GM21529 (cell line): ENCODE measurements around the gene SLC41A3.
"Not testable (repeated sequence)": the region's sequence is repeated elsewhere in the genome, so short reads cannot be mapped to it uniquely, and the experiment has no call there.

Experiments used
- ATAC-seq: cut with Tn5 transposase; IDR thresholded peaks from one replicate; pipeline ENCODE4 v1.9.1; 2021; ENCODE audit not compliant: unreplicated experiment

SLC41A3 gene

DNA sequence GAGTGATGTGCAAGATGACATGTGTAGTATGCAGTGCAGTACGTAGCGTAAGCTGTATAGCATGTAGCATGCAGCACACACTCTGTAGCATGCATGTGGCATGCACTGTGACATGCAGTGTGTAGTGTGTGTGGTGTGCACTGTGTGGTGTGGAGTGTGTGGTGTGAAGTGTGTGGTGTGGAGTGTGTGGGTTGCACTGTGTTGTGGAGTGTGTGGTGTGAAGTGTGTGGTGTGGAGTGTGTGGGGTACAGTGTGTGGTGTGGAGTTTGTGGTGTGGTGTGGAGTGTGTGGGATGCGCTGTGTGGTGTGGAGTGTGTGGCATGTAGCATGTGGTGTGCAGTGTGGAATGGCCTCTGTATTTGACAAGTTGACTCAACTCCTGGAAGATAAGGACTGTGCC, 75.7 kb downstream of the SLC41A3 start:
- ATAC-seq, result no peak

DNA sequence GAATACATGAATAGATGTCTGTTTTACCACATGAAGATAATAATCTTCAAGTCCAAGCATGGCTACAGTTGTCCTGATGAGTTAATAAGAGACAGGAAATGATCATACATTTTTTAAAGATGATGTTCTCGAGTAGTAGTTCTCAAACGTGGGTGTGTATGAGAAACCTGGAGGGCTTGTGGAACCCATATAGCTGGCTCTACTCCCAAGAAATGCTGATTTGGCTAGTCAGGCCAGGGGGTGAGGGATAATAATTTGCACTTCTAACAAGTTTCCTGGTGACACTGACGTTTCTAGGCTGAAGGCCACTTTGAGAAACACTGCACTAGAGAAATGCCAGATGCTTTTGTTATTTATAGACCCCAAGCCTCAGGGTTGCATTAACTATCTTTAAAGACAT, 78.0 kb downstream of the SLC41A3 start:
- ATAC-seq, result no peak

DNA sequence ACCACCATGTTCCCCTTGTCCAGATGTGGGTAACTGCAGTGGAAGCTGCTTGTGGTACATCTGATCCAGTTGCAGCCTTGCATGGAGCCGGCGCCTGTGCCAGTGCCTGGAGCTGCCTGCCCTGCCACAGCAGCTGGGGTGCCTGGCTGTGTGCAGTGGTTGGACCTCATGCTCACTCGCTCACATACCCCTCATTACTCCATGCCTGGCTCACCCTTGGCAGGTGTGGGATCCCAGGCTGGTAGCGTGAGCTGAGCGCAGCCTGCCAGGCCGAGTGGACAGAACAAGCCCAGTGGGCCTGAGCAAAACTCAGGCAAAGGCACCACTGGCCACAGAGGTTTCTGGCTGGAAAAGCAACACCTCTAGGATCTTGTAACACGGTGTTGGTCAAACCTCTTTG, 79.2 kb downstream of the SLC41A3 start:
- no peak for ATAC-seq

DNA sequence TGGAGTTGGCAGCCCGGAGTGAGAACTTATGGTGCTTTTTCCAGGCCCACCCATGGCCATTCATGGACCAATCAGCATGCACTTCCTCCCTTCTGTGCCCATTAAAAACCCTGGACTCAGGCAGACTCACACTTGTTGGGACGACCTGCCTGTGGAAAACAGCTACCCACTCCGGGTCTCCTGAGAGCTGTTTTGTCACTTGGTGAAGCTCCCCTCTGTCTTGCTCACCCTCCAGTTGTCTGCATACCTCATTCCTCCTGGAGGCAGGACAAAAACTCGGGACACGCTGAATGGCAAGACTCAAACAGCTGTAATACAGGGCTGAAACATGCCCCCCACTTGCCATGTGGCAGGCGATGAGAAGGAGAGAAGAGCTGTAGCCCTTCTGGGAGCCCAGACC, 79.7 kb downstream of the SLC41A3 start:
- no peak for ATAC-seq

DNA sequence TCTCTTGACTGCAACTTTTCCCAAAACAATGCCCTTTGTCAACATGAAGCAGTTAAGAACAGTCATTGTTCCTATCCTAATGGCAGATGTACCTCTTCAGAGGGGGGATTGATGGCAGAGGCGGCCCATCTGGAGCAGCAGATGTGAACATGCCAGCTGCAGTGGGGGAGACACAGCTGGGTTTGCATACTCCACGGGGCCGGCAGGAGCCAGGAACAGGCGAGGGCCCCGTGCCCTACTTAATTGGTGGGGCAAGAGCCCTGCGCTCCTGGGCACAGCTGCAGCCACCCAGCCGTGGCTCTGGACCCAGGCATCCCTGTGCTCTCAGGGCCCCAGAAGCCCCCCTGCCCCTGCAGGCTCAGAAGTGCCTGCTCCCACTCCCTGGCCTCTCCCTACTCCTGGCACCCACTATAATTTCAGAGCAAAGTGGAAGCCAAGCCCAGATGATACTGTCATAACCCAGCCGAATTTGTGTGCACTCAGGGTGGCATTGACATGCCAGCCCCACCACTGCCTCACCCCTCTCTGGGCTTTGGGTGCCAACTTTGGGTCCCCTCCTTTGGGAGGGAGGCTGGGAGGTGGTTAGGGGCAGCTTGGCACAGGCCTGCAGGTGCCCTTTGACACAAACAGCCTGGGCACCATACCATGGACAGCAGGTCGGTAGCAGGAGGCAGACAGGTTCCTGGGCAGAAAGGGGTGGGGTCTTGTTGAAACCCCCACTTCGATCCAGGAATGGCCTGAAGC, 80.3 kb downstream of the SLC41A3 start:
- ATAC-seq, result no peak

DNA sequence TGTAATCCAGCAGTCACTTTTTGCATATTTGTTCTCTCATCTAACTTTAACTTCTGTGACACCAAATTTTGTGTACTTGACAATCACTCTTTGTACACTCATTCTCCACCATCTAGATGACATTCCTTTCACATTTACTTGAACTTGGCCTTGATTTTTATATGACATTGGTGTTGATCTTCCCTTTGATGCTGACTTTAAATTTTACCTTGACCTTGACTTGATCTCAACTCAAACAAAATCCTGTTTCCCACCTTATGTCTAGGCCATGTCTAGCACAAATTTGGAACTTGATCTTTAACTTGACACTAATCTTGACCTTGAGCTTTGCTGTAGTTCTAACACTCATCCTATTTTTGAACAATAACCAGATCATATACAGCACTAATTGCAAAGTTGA, 81.7 kb downstream of the SLC41A3 start:
- ATAC-seq, result no peak

DNA sequence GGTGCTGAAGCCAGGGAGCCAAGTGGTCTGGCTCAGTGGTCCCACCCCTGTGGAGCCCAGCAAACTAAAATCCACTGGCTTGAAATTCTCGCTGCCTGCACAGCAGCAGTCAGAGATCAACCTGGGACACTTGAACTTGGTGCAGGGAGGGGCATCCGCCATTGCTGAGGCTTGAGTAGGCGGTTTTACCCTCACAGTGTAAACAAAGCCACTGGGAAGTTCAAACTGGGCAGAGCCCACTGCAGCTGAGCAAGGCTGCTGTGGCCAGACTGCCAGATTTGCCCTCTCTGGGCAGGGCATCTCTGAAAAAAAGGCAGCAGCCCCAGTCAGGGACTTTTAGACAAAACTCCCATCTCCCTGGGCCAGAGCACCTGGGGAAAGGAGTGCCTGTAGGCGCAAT, 87.2 kb downstream of the SLC41A3 start:
- ATAC-seq, result not testable (repeated sequence)

DNA sequence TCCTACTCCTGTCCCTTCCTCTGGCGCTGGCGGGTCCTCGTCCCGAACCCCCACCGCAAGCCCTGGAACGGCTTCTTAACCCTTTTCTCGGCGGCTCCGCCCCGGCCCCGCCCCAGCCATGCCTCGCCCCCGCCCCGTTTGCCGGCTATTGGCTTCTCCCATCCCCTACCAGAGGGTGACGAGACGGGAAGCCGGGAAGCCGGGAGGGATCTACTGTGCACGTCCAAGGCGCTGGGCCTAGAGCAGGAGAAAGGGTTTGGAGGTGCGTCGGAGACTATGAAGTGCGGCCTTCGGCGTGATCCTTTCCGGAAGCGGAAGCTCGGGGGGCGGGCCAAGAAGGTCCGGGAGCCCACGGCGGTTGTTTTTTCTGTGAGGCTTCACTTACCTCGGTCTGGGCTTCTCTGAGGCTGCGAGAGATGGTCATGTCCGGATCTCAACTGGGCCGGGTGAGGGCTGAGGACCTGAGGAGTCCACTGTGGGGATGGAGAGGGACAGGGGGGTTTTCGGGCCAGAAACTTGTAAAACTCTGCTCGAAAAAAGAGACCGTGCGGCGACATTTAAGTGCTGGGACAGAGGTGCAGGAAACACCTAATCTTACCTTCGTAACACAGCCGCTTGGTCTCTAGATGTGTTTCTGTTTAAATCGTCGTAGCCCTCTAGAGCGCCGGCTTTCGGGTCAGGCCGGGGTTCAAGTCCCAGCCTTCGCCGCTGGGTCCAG, 93.5 kb downstream of the SLC41A3 start:
- peak; percentile 84 for ATAC-seq

DNA sequence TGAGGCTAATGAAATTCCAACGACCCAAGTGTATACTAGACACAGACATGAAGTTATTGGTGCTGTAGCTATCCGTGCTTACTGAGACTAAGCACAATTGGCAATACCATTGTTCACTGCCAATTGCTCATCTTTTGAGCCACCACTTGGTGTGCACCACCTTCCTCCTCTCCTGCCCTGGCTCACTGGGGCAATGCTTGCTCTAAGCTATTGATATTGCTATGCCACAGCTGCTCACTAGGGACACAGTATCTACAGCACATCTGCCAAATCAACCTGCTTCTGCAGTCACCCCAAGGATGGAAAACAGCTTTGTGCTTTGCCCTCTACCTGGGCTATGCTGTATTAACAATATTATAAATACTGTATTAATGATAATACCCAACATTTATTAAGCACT, 99.0 kb downstream of the SLC41A3 start:
- not testable (repeated sequence) for ATAC-seq

DNA sequence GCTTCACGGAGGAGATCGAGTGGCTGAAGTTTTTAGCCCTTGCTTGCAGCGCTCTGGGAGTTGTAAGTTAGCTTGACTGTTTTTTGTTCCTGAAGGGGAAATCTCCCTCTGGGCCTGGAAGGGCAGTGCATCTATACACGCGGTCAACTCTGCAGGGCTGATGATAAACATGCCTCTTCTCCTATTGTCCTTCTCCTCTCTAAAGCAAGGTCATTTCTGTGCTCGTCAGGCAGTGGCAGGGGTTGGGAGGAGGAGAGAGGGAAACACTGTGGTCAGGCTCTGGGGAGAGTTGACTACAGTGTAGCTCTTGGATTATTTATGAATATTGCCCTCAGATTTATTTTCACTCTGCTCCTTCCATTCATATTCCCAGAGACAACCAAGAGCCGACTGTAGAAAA, 106.8 kb downstream of the SLC41A3 start:
- ATAC-seq, result not testable (repeated sequence)

DNA sequence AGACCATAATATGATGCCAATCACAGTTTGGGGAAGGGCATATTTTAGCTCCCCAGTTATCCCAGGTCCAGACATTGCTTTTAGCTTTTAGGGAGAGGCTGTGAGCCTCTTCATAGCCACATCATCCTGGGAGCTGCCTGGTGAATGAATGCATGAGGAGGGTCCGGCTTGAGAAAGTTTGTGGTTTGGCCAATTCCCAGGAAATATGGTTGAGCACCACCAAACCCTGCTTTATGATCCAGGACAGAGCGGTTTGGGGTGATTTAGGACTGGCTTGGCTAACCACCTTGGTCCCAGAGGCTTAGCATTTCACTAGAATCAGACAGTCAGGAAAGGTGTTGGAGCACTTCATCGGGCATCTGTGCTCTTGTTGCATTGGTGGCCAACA, 107.9 kb downstream of the SLC41A3 start:
- not testable (repeated sequence) for ATAC-seq

DNA sequence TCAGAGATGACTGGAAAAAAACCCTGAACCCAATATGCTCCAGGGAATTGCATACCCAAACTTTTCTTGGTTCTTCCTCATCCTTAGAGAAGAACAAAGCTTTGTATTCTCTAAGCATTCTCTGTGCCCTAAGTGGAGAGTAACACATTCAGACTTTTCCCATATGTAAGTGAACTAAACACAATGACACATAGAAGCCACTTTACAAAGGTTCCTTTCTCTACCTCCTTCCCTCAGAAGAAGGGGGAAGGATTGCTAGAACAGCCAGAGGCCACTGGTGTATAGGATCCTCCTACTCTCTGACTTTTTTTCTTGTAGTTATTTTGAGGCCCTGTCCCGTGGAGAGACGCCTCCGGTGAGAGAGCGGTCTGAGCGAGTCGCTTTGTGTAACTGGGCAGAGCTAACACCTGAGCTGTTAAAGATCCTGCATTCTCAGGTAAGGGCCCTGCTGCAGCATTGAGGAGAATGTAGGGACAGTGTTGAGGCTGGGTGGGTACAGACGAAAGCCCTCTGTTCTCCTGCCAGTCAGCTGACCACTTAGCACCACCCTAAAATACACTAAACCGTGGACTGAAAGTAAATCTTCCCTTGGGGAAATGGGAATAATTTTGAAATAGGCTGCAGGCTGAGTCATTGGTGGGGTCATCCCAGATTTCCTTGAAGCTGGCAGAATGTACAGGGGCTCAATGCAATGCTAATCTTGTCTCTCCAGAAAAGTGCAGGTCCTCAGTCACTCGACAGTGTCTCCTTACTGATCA, 108.5 kb downstream of the SLC41A3 start:
- ATAC-seq, result not testable (repeated sequence)

DNA sequence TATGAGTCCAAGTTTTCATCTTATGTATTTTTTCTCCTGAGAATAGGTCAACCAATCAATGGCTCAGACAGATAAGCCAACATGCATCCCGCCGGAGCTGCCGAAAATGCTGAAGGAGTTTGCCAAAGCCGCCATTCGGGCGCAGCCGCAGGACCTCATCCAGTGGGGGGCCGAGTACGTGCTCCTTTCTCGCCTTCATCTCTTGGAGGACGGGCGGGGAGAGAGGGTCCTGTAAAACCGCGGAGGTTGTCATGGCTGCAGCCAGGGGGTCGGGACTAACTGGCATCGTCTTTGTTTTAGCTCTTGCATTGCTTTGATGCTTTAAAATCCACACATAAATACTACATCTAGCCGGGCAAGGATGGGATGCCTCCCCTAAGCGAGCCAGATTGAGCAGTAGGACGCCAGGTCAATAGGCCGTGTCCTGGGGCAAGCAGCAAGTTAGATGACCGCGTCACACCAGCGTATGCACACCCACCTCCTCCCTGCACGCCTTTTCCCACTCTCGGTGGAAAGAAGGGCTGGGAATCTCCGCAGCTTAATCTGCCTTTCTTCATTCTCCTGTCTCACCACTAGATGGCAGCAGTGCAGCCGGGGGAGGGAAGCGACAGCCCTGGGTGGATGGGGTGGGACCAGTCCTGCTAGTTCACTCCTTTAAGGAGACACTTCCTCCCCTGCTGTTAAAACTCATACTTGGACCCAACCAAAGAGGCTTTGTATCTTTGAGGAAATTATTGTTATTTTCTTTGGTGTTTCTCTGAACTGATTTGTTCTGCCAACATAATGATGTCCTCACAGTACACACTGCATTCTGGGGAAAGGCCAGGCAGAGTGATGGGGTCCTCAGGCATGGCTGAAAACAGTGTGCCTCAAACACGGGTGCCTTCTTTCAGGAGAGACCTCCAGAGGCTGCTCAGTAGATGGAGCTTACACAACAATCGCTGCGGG, 111.7 kb downstream of the SLC41A3 start:
- ATAC-seq, result peak; percentile 67

DNA sequence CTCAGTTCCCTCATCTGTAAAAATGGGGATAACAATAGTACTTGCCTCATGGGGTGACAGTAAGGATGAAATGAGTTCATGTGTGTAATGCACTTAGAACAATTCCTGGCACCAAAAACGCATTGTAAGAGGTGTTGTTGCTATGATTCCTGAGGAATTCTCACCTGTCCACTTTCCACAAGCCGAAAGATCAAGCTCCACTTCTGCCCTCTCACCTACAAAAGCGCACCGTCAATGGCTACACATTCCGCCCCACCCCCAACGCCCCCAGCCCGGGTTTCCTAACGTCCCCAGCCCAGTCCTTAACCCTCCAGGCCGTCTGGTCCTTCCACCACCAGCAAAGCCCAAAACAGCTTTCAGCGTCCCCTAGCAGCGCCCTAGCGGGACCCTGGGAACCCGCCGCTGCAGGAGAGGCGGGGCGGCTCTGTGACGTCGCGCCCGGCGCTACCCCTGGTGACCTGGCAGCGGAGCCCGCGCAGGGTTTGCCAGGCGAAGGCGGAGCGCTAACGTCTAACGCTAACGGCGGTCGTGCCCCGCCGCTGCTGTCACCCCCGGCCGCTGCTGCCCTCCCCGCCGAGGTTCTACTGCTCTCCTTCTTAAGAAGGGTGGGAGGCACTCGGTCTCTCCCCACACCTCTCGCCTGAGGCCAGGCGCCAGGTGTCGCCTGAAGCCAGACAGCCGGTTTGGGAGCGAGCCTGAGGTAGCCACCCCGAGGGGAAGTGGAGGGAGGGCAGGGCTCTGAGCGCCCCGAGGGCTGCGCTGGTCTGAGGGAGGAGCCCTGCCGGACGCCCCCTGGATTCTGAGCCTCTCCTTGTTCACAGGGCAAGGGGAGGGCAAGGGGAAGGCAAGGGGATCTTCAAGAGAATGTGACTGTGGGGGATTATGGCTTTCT, 115.0 kb downstream of the SLC41A3 start, which contains the start of gene ROPN1B:
Gene ROPN1B, plus strand, starts transcription at position 478 of the 892 bp plus-strand sequence. CDS start 2,877 bp downstream, outside the sequence.
- not testable (repeated sequence) for ATAC-seq

DNA sequence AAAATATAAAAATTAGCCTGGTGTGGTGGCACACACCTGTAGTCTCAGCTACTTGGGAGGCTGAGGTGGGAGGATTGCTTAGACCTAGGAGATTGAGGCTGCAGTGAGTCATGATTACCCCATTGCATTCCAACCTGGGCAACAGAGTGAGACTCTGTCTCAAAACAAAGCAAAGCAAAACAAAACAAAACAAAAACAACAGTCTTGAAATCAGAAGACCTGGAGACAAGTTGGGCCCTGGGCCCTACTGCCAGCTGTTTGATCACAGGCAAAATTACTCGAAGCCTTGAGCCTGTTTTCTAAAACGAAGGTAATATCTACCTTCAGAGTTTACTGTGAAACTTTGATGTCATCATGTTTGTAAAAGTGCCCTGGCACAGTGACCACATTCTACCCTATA, 115.8 kb downstream of the SLC41A3 start:
- not testable (repeated sequence) for ATAC-seq

DNA sequence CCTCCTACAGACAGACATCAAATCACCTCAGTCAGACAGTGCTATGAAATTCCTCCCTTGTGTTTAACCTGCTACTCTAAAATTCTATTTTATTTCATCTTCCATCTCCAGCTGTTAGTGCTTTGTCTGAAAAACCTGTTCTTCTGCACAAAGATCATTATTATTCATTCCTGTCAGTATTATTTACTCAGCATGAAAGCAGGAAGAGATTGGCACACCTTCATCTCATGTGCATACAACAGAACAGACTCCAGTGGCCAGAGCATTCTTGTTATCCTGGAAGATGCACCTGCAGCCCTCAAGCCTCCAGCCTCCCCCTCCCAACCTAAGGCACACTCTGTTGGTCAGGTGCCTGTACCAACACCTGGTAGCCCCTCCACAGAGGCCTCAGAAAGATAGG, 116.8 kb downstream of the SLC41A3 start:
- ATAC-seq, result no peak

DNA sequence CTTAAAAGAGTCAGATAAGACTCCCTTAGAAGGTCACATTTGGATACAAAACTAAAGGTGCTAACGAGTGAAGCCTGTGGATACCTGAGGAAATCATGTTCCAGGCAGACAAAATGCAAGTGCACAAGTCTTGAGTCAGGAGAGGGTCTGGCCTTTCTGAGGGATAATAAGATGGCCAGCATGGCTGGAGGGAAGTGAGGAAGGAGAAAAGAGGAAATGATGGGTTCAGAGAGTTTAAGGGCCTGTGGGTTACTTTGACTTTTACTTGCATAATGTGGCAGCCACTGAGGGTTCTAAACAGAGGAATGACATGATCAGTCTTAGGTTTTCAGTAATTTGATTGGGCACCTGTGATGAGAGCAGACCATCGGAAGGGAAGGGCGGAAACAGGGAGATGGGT, 118.4 kb downstream of the SLC41A3 start:
- ATAC-seq, result no peak

DNA sequence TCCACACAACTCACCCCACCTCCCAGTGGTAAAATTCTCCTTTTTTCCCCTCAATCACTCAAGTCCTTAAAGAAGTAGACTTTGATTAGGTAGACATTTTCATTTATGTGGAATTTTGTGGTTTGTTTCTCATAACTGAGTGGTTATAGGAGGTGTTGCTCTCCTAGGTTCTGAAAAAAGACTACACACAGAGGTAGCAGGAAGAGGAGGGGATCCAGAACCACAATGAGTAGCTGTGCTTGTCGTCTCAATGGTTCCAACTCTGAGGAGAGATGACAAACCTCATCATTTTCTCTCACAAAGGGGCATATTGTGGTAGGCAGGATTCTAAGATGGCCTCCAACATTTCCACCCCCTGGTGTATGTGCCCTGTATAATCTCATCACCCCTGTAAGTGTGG, 120.1 kb downstream of the SLC41A3 start:
- not testable (repeated sequence) for ATAC-seq

DNA sequence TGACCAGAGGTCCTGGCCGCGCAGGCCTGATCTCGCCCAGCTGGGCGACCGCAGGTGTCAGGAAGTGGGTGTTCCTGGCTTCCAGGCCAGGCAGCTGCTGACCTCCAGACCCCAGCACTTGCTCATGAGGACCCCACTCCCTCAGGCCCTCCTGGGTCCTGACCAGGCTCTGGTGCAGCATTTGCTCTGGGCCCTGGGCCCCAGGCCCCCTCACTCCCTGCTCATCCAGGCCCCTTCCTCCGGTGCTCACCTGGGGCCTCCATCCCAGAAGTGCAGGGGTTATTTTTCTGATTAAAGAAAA, 122.7 kb downstream of the SLC41A3 start:
- ATAC-seq, result no peak
